ENCODE data around the gene RDH13. TPM values are rescaled to one million over a fixed set of nuclear protein-coding genes. Genes with fewer than 3 reads are reported as not detected.
"Not testable (repeated sequence)": the region's sequence is repeated elsewhere in the genome, so short reads cannot be mapped to it uniquely, and the experiment has no call there.

The RDH13 gene
- total RNA-seq, 1 donor from 2014 or later: 13.5 TPM

DNA sequence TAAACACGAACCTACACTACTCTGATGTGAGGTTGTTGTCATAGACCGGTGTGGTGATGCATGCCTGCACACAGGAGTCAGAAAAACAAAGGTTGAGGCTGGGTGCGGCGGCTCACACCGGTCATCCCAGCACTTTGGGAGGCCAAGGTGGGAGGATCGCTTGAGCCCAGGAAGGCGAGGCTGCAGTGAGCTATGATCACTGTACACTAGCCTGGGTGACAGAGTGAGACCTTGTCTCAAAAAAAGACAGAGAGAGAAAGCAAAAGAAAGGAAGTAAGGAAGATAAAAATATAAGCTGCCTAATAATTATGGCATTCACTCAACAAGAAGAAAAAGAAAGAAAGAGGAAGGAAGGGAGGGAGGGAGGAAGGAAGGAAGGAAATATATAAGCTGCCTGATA lies 34.2 kb downstream of the RDH13 start:
- TF ChIP-seq, protein P1, sequence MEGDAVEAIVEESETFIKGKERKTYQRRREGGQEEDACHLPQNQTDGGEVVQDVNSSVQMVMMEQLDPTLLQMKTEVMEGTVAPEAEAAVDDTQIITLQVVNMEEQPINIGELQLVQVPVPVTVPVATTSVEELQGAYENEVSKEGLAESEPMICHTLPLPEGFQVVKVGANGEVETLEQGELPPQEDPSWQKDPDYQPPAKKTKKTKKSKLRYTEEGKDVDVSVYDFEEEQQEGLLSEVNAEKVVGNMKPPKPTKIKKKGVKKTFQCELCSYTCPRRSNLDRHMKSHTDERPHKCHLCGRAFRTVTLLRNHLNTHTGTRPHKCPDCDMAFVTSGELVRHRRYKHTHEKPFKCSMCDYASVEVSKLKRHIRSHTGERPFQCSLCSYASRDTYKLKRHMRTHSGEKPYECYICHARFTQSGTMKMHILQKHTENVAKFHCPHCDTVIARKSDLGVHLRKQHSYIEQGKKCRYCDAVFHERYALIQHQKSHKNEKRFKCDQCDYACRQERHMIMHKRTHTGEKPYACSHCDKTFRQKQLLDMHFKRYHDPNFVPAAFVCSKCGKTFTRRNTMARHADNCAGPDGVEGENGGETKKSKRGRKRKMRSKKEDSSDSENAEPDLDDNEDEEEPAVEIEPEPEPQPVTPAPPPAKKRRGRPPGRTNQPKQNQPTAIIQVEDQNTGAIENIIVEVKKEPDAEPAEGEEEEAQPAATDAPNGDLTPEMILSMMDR (IDR thresholded peaks at IDR 0.05; ENCODE audit: unreplicated experiment): no peak
- Mint-ChIP-seq H3K4me1 (ENCODE audit: unreplicated experiment) (no peaks in the 10 kb centered on the region), H3K27me3 (ENCODE audit: unreplicated experiment) (peaks cover 14% of the 10 kb centered on the region), H3K27ac (ENCODE audit: unreplicated experiment) (no peak overlapping the region), H3K9me3 (ENCODE audit: unreplicated experiment) (no peaks in the 10 kb centered on the region), H3K36me3 (ENCODE audit: low read depth, unreplicated experiment) (peaks cover 10% of the 10 kb centered on the region), H3K4me3 (ENCODE audit: unreplicated experiment) (no peak overlapping the region)
- DNase-seq (ENCODE audit: low spot score): no peak

DNA sequence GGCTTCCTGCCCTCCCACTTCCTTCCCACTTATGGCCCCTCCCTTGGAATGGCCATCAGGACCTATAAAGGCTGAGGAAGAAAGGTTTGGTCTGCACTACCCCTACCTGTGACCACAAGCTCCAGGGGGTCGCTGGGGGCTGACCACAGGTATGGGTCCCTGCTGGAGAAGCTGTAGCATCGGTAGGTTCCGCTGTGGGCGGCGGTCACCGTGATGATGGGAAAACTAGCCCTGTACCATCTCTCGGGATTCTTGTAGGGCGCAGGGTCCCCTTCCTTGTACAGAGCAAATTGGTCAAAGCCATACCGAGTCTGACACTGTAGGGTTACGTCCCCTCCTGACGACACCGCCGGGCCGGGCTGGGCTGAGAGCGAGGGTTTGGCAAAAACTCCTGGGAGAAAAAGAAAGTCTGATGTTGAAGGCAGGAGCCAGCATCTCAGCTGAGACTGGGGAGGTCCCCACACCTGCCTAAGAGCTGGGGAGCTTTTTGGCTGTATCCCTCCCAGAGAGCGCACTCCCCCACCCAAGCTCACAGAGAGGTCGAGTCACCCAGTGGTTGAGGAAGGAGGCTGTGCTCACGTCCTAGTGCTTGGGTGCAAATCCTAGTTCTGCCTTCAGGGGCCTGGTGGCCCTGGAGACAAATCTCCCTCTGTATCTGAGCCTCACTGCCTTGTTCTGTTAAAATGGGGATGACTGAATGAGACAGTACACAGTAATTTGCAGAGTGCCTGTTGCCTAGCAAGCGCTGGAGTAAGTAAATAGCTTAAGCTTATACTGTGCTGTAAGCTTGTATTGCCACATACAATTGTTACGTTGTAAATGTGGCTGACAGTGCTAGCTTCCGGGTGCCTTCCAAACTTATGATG lies 35.2 kb downstream of the RDH13 start:
- Mint-ChIP-seq H3K9me3 (ENCODE audit: unreplicated experiment) (no peaks in the 10 kb centered on the region), H3K4me3 (ENCODE audit: unreplicated experiment) (no peak overlapping the region), H3K4me1 (ENCODE audit: unreplicated experiment) (no peaks in the 10 kb centered on the region), H3K27me3 (ENCODE audit: unreplicated experiment) (peaks cover 12% of the 10 kb centered on the region), H3K36me3 (ENCODE audit: low read depth, unreplicated experiment) (peaks cover 14% of the 10 kb centered on the region), H3K27ac (ENCODE audit: unreplicated experiment) (no peak overlapping the region)
- TF ChIP-seq, protein P1 (IDR thresholded peaks at IDR 0.05; ENCODE audit: unreplicated experiment): no peak
- no peak for DNase-seq (ENCODE audit: low spot score)

DNA sequence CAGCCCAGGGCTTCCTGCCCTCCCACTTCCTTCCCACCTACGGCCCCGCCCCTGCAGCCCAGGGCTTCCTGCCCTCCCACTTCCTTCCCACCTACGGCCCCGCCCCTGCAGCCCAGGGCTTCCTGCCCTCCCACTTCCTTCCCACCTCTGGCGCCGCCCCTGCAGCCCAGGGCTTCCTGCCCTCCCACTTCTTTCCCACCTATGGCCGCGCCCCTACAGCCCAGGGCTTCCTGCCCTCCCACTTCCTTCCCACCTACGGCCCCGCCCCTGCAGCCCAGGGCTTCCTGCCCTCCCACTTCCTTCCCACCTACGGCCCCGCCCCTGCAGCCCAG lies 35.8 kb downstream of the RDH13 start:
- not testable (repeated sequence) for DNase-seq (ENCODE audit: low spot score)

DNA sequence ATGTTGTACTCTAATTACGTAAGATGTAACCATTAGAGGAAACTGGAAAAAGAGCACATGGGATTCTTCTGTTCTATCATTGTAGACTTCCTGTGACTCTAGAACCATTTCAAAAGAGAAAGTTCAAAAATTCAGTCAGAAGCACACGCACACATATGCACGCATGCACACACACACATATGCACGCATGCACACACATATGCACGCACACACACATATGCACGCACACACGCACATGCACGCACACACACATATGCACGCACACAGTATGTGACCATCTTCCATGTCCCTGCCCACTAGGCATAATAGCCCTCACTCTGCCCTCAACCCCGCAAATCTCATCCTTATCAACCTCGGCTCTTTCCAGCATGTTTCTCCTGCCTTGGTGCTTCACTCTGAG lies 38.8 kb downstream of the RDH13 start:
- Mint-ChIP-seq H3K27ac (ENCODE audit: unreplicated experiment) (no peak overlapping the region), H3K4me1 (ENCODE audit: unreplicated experiment) (no peaks in the 10 kb centered on the region), H3K4me3 (ENCODE audit: unreplicated experiment) (no peak overlapping the region), H3K9me3 (ENCODE audit: unreplicated experiment) (peaks cover 9% of the 10 kb centered on the region), H3K36me3 (ENCODE audit: low read depth, unreplicated experiment) (peaks cover 14% of the 10 kb centered on the region), H3K27me3 (ENCODE audit: unreplicated experiment) (peaks cover 12% of the 10 kb centered on the region)
- TF ChIP-seq, protein P1 (IDR thresholded peaks at IDR 0.05; ENCODE audit: unreplicated experiment): no peak
- no peak for DNase-seq (ENCODE audit: low spot score)

More for the DNA sequence above, 35.8 kb downstream of the RDH13 start:
- Mint-ChIP-seq H3K27me3 (ENCODE audit: unreplicated experiment) (peaks cover 12% of the 10 kb centered on the region), H3K36me3 (ENCODE audit: low read depth, unreplicated experiment) (peaks cover 14% of the 10 kb centered on the region)
- not testable (repeated sequence) for H3K4me3 Mint-ChIP-seq (ENCODE audit: unreplicated experiment); H3K9me3 Mint-ChIP-seq (ENCODE audit: unreplicated experiment); H3K4me1 Mint-ChIP-seq (ENCODE audit: unreplicated experiment); H3K27ac Mint-ChIP-seq (ENCODE audit: unreplicated experiment)

DNA sequence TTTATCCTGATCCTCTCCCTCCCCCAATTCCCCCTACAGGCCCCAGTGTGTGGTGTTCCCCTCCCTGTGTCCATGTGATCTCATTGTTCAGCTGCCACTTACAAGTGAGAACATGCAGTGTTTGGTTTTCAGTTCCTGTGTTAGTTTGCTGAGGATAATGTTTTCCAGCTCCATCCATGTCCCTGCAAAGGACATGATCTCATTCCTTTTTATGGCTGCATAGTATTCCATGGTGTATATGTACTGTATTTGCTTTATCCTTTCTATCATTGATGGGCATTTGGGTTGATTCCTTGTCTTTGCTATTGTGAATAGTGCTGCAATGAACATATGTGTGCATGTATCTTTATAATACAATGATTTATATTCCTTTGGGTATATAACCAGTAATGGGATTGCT lies 42.6 kb downstream of the RDH13 start:
- H3K27ac Mint-ChIP-seq (ENCODE audit: unreplicated experiment); H3K36me3 Mint-ChIP-seq (ENCODE audit: low read depth, unreplicated experiment); H3K9me3 Mint-ChIP-seq (ENCODE audit: unreplicated experiment); H3K27me3 Mint-ChIP-seq (ENCODE audit: unreplicated experiment); H3K4me1 Mint-ChIP-seq (ENCODE audit: unreplicated experiment); H3K4me3 Mint-ChIP-seq (ENCODE audit: unreplicated experiment); DNase-seq (ENCODE audit: low spot score): not testable (repeated sequence)

DNA sequence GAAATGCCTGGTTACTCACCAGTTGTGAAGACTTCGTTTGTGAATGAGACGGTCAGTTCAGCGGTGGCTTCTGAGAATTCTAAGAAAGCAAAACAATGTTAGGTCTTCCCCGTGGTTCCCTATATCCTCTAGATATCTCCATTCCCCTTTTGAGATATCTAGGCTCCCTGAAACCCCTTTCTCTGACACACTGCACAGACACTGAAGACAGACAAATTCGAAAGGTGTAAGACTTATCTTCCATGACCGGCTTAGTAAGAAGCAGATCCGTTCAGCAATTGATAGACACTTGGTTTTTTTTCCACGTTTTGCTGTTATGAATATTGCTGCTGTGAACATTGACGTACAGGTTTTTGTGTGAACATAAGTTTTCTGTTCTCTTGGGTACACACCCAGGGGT lies 44.3 kb downstream of the RDH13 start:
- peaks cover 4% of the 10 kb centered on the region for H3K36me3 Mint-ChIP-seq (ENCODE audit: low read depth, unreplicated experiment)

More for the DNA sequence above, 44.3 kb downstream of the RDH13 start:
- no peaks in the 10 kb centered on the region for H3K27me3 Mint-ChIP-seq (ENCODE audit: unreplicated experiment)
- no peak for DNase-seq (ENCODE audit: low spot score)
- H3K9me3 Mint-ChIP-seq (ENCODE audit: unreplicated experiment): peaks cover 9% of the 10 kb centered on the region
- TF ChIP-seq, protein P1 (IDR thresholded peaks at IDR 0.05; ENCODE audit: unreplicated experiment): no peak
- H3K27ac Mint-ChIP-seq (ENCODE audit: unreplicated experiment): no peak overlapping the region
- no peaks in the 10 kb centered on the region for H3K4me1 Mint-ChIP-seq (ENCODE audit: unreplicated experiment)
- no peak overlapping the region for H3K4me3 Mint-ChIP-seq (ENCODE audit: unreplicated experiment)
